Astrocyte of the cerebellum (primary cell): Measurements from ENCODE around the gene SCAANT1.
A peak's percentile ranks its signal among the peaks of the same experiment; 100 is the strongest.

Source experiments
- DNase-seq: peaks from one replicate; pipeline ENCODE4 v3.0.0-alpha.2; 2011; ENCODE audit warnings: low read depth
- H3K4me3 ChIP-seq: 2 replicates; pipeline ENCODE4 v1.5.1; 2011; ENCODE audit warnings: mild to moderate bottlenecking, low read depth, low read length, moderate library complexity
- CTCF ChIP-seq: IDR thresholded peaks from 2 replicates; pipeline ENCODE4 v1.5.1; 2012; ENCODE audit warnings: low read length, low read depth, moderate library complexity, mild to moderate bottlenecking; ENCODE audit errors: missing control alignments
- in situ Hi-C: cut with HindIII; loops from 2 replicates; pipeline ENCODE4 v1.10.0; 2017; ENCODE audit warnings: low sequenced_read_pairs

Gene SCAANT1

GRCh38 chr3:63876260-63876659 lies 35.9 kb downstream of the SCAANT1 start:
- TF ChIP-seq CTCF = no peak
- no peak overlapping the region for H3K4me3 ChIP-seq
- no peak for DNase-seq
- in situ Hi-C loops = no loop called here

DNA sequence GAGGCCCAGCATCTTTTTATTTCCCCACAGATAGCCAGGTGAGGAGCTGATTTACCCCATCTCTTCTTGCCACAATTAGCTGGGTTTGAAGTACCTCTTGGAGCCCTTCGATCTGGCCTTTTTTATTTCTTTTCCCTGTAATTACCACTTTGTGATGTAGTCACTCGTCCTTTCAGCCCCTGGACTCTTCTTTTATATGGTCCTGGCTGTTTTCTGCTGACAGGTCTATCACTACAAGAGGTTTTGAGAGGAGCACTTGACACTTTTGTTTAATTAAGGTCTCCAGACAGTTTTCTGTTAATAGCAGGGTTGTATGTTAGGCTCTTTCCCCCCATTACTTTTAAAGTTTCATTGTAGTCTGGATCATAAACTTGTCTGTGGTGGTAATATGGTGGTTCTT lies 36.7 kb downstream of the SCAANT1 start:
- no peak overlapping the region for H3K4me3 ChIP-seq
- no peak for DNase-seq
- TF ChIP-seq CTCF = no peak
- in situ Hi-C loops = no loop called here

- no peak for TF ChIP-seq CTCF
- no peak for DNase-seq
- H3K4me3 ChIP-seq = no peak overlapping the region
- in situ Hi-C loops = no loop called here
These were observed 37.4 kb downstream of the SCAANT1 start for GRCh38 chr3:63874769-63875168.

GRCh38 chr3:63872135-63872924 lies 39.9 kb downstream of the SCAANT1 start:
- in situ Hi-C loops = no loop called here
- DNase-seq = peak; percentile 59
- H3K4me3 ChIP-seq = no peak overlapping the region
- TF ChIP-seq CTCF = no peak

DNA sequence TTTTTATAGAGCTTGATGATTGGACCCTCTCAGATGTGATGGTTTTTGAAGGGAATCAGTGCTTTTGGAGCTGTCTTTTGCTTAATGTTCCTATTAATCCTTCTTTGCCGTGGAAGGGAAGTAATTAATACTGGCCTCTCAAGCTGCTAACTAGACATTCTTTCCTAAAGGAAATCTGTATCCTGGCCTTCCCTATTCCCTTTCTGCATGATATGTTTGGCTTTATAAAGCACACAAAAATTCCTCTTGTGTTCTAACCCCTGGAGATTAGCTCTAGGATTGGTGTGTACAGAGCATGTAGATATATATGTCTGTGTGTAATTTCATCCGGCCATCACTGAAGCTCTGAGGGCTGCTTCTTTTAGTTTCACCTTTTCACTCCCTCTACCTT lies 41.6 kb downstream of the SCAANT1 start:
- no peak for TF ChIP-seq CTCF
- no peak for DNase-seq
- in situ Hi-C loops = no loop called here
- H3K4me3 ChIP-seq = no peak overlapping the region

DNA sequence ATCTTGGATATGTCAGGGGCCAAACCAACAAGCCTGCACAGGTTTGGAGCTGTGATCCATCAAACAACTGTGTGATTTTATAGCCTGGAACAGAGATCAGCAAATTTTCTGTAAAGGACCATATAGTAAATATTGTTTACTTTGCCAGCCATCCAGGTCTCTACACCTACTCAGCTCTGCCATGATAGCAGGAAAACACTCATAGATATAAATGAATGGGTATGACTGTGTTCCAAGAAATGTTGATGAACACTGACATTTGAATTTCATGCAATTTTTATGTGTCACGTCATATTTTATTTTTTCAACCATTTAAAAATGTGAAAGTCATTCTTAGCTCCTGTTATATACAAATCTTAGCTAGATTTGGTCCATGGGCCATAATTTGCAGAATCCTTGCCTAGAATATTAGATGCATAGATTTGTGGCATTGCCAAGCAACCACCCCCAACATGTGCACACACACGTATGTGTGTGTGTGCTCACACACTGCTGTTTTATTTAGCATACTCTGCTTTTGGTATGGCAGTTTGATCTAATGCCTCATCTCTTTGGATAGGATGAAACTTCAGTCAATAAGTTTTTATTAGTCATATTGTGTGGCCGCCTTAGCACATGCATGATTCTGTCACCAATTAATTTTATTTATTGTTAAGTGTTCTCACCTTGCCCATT lies 42.1 kb downstream of the SCAANT1 start:
- H3K4me3 ChIP-seq = no peak overlapping the region
- in situ Hi-C loops = no loop called here
- no peak for DNase-seq
- TF ChIP-seq CTCF = no peak
